AG04449 (cell line): ENCODE results near the gene TCF15.

ENCODE experiments used
- CTCF ChIA-PET: fragments of 350-600 bp; formaldehyde crosslinking; extraction: SDS; loops from one replicate; lab custom pipeline; 2021; ENCODE audit warnings: antibody characterized with exemption; lab: Yijun Ruan, JAX
- POLR2A ChIA-PET: fragments of 400-600, 350-600 bp; formaldehyde crosslinking; extraction: SDS; loops from one replicate; lab custom pipeline; 2020; ENCODE audit warnings: antibody characterized with exemption, inconsistent platforms; lab: Yijun Ruan, JAX
- DNase-seq: peaks from one replicate; pipeline ENCODE4 v3.0.0-alpha.2; 2010; ENCODE audit warnings: low read depth, low spot score
- H3K4me3 ChIP-seq: 2 replicates; pipeline ENCODE4 v1.5.1; 2011; ENCODE audit warnings: low read depth, mild to moderate bottlenecking, control low read depth, low read length
- CTCF ChIP-seq: IDR thresholded peaks from one replicate; pipeline ENCODE4 v1.5.1; 2011; ENCODE audit warnings: mild to moderate bottlenecking, moderate library complexity, low read length, control low read depth, inconsistent platforms; ENCODE audit not compliant: insufficient read depth; ENCODE audit errors: missing control alignments

Gene TCF15

GRCh38 chr20:650281-650680 lies 40.2 kb upstream of the TCF15 start:
- no peak overlapping the region for H3K4me3 ChIP-seq
- no peak for DNase-seq
- POLR2A ChIA-PET = no interaction called here
- TF ChIP-seq CTCF = no peak
- CTCF ChIA-PET = interaction anchor here (2.7 kb wide), 1 partner anchor 17 kb away, joined by 17 read pairs; no protein-coding TSS in a partner anchor

- no peak for DNase-seq
These were observed 37.4 kb upstream of the TCF15 start for GRCh38 chr20:647479-648019.

GRCh38 chr20:646868-647233 lies 36.7 kb upstream of the TCF15 start:
- H3K4me3 ChIP-seq = no peak overlapping the region
- no peak for DNase-seq
- ChIA-PET CTCF (interaction anchor here (0.9 to 7.4 kb wide), 13 partner anchors 10 to 291 kb away, joined by 3 to 96 read pairs (median 12); no protein-coding TSS in a partner anchor), POLR2A (no interaction called here)
- no peak for TF ChIP-seq CTCF

More at GRCh38 chr20:647479-648019, 37.4 kb upstream of the TCF15 start:
- POLR2A ChIA-PET = no interaction called here
- CTCF ChIA-PET = interaction anchor here (0.9 to 7.4 kb wide), 10 partner anchors 9 to 292 kb away, joined by 3 to 96 read pairs (median 18); no protein-coding TSS in a partner anchor
- no peak overlapping the region for H3K4me3 ChIP-seq
- TF ChIP-seq CTCF = no peak

GRCh38 chr20:646107-646867 lies 36.2 kb upstream of the TCF15 start:
- H3K4me3 ChIP-seq = no peak overlapping the region
- no peak for TF ChIP-seq CTCF
- DNase-seq = no peak
- ChIA-PET CTCF (interaction anchor here (0.7 to 7.4 kb wide), 27 partner anchors 8 to 422 kb away, joined by 3 to 96 read pairs (median 6); partner anchors contain the start of gene CSNK2A1), POLR2A (no interaction called here)

- DNase-seq = no peak
- CTCF ChIA-PET = interaction anchor here (0.6 to 7.4 kb wide), 34 partner anchors 8 to 421 kb away, joined by 3 to 96 read pairs (median 5); partner anchors contain the start of gene CSNK2A1
- TF ChIP-seq CTCF = peak; percentile 96
- no peak overlapping the region for H3K4me3 ChIP-seq
- POLR2A ChIA-PET = no interaction called here
These were observed 35.4 kb upstream of the TCF15 start for GRCh38 chr20:645318-646106.
